Heart right ventricle (tissue), 16 donors: ENCODE data around the gene DDX1. TPM values are rescaled to one million over a fixed set of nuclear protein-coding genes. Genes with fewer than 3 reads are reported as not detected.

Experiments used
- ATAC-seq, 8 donors: fragments of 200-7000 bp; cut with Tn5 transposase; one replicate each; pipeline ENCODE4 v1.9.1; 2020; ENCODE audit warnings: mild to moderate bottlenecking in 8 of 8, moderate library complexity in 8 of 8, moderate number of reproducible peaks in 1 of 8
- DNase-seq, 2 donors: peaks; one replicate each; pipeline ENCODE4 v3.0.0-alpha.2; 2020
- H3K27ac ChIP-seq, 10 donors: fragments of 200-600 bp; sonication (generic) in 2 of 10; one replicate each; pipeline versions ENCODE4 v1.5.0 to v1.8.0; 2020 to 2022; ENCODE audit warnings: mild to moderate bottlenecking in 3 of 10
- H3K27me3 ChIP-seq, 7 donors: fragments of 200-600 bp; one replicate each; pipeline ENCODE4 v1.8.0; 2021 to 2022; ENCODE audit warnings: mild to moderate bottlenecking in 2 of 7
- H3K36me3 ChIP-seq, 9 donors: fragments of 200-600 bp; sonication (generic) in 1 of 9; one replicate each; pipeline versions ENCODE4 v1.5.0 to v1.8.0; 2020 to 2022; ENCODE audit warnings: mild to moderate bottlenecking in 2 of 9
- H3K4me1 ChIP-seq, 9 donors: fragments of 200-600 bp; sonication (generic) in 1 of 9; one replicate each; pipeline versions ENCODE4 v1.5.0 to v1.8.0; 2020 to 2022; ENCODE audit warnings: mild to moderate bottlenecking in 4 of 9
- H3K4me3 ChIP-seq, 10 donors: fragments of 200-600 bp; sonication (generic) in 2 of 10; one replicate each; pipeline versions ENCODE4 v1.5.0 to v1.8.0; 2020 to 2022; ENCODE audit warnings: mild to moderate bottlenecking in 7 of 10, moderate library complexity in 2 of 10
- H3K9me3 ChIP-seq, 11 donors: fragments of 200-600 bp in 10 of 11; sonication (generic) in 2 of 11; one replicate each; pipeline versions ENCODE4 v1.5.0 to v1.8.0; 2013 to 2022; ENCODE audit warnings: mild to moderate bottlenecking in 2 of 11, control low read depth in 1 of 11, moderate library complexity in 1 of 11
- WGBS, 2 donors: extraction: QIAGEN DNeasy Blood & Tissue Kit; methylation state at CpG; one replicate each; pipeline ENCODE4 v1.1.7; 2013; ENCODE audit warnings: inconsistent platforms in 1 of 2; 5-methylcytosine and 5-hydroxymethylcytosine counted together
- intact Hi-C, 10 donors: fragments of 100-400 bp; cut with DNase I; formaldehyde crosslinking; loops; one replicate each; pipeline versions ENCODE4 v1.11.1 to v1.14.2; 2022
- polyA plus RNA-seq, 2 donors: library from polyadenylated mRNA; stranded (reverse); fragments of 200-250 nt; gene quantifications; one replicate each; pipeline ENCODE4 v1.2.3, GENCODE V29; 2013
- total RNA-seq, 10 donors: library from RNA; stranded (reverse); fragmentation: NEBNext Ultra II Directional in 3 of 10; extraction: Animal tissue kit (Norgen Biotek cat#: 25700) in 3 of 10; gene quantifications; one replicate each; pipeline versions ENCODE4 v1.2.1 to v1.2.4, GENCODE V29; 2021 to 2023
- TF ChIP-seq, protein P1 (sequence below), 9 donors: fragments of 200-600 bp; sonication (generic) in 2 of 9; IDR thresholded peaks; one replicate each; pipeline versions ENCODE4 v1.5.0 to v1.8.0; 2021 to 2022; ENCODE audit warnings: antibody characterized with exemption in 9 of 9, mild to moderate bottlenecking in 5 of 9, moderate library complexity in 1 of 9
- donor health status: Arrhythmogenic right ventricular cardiomyopathy.
- donor health status: ischemic (EF 13 %, LVEDD 7.1; RV severe dilation, severe dysfunction).
- donor health status: healthy with polysubstance abuse.
- donor health status: DM: no; HTN: yes; CAD: no.
- donor health status: DM: no; HTN: no; CAD: no.
- donor health status: ischemic (EF 25% LVEDD 6.9; RV normal size, moderate dysfunction).
- donor health status: ischemic (EF 25% LVEDD 5.7; RV mildly dilated, moderate dysfunction).
- donor health status: healthy.
- donor health status: DM: yes; HTN: yes; CAD: no.
- donor health status: Ischemic cardiomyopathy.
- donor health status: ischemic (EF 35%, LVEDD 5.7; RV mildly dilated, moderate dysfunction).
- donor health status: nonischemic (EF 11% LVEDD 7.7; RV severe dilation, severe dysfunction).
- donor health status: DM: yes; HTN: yes; CAD: no.
- donor health status: PGD.
- donor health status: ischemic (EF 29% LVEDD 5.4; RV normal size, mild dysfunction).
- donor health status: nonischemic (EF 23%, LVEDD 6.1; RV moderate dilation, normal function).

Gene DDX1
- total and polyA plus RNA-seq, 12 donors: 80.1 to 183 (median 157) TPM

DNA sequence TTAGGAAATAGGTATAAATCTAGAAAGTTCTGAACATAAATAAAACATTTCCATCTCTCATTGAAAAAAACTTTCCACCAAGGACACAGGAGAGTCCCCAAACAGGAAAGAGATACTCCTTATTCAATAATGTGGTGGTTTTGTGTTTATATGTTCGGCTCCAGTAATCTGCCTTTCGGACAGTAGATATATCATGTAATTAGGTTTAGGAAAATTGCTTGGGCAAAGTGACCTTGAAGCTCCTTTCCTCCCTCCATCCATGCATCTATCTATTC lies 69.6 kb downstream of the DDX1 start:
- 98% methylated on average over 2 of the region's 2 CpGs for WGBS, 2 donors
- Histone ChIP-seq H3K27me3 (peaks cover 0 to 7% (median 0%) of the 10 kb centered on the region in 7 donors), H3K36me3 (no peaks in the 10 kb centered on the region), H3K27ac (no peak overlapping the region), H3K4me3 (no peak overlapping the region), H3K4me1 (no peaks in the 10 kb centered on the region), H3K9me3 (no peaks in the 10 kb centered on the region)
- intact Hi-C loops: no loop called here
- TF ChIP-seq, protein P1, sequence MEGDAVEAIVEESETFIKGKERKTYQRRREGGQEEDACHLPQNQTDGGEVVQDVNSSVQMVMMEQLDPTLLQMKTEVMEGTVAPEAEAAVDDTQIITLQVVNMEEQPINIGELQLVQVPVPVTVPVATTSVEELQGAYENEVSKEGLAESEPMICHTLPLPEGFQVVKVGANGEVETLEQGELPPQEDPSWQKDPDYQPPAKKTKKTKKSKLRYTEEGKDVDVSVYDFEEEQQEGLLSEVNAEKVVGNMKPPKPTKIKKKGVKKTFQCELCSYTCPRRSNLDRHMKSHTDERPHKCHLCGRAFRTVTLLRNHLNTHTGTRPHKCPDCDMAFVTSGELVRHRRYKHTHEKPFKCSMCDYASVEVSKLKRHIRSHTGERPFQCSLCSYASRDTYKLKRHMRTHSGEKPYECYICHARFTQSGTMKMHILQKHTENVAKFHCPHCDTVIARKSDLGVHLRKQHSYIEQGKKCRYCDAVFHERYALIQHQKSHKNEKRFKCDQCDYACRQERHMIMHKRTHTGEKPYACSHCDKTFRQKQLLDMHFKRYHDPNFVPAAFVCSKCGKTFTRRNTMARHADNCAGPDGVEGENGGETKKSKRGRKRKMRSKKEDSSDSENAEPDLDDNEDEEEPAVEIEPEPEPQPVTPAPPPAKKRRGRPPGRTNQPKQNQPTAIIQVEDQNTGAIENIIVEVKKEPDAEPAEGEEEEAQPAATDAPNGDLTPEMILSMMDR (IDR thresholded peaks at IDR 0.05): no peak
- DNase-seq (no peak), ATAC-seq (no peak)

DNA sequence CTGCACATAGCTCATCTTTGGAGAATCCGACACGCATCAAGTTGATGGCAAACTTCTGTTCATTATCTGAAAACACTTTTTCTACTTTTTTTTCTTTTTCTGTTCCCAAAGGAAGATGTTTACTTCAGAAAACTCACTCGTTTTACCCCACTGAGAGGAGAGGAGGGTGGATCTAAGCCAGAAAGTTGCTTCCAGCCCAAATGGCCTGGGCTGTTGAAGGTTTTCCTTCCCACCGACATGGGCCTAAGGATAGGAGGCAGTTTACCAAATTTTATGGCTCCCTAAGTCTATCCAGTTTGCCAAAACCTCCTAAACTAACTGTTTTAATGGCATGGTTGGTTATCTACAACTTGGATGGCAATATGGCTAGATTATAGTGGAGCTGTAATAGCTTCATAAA lies 70.4 kb downstream of the DDX1 start:
- H3K27me3 ChIP-seq: peaks cover 0 to 7% (median 0%) of the 10 kb centered on the region in 7 donors
- intact Hi-C loops: no loop called here
- DNase-seq (no peak), ATAC-seq (no peak)
- H3K4me1 ChIP-seq: no peaks in the 10 kb centered on the region
- TF ChIP-seq, protein P1 (IDR thresholded peaks at IDR 0.05): no peak
- H3K9me3 ChIP-seq: no peaks in the 10 kb centered on the region
- 70 to 76% methylated on average over 4 of the region's 4 CpGs for WGBS, 2 donors
- no peaks in the 10 kb centered on the region for H3K36me3 ChIP-seq
- no peak overlapping the region for H3K4me3 ChIP-seq
- H3K27ac ChIP-seq: no peak overlapping the region

DNA sequence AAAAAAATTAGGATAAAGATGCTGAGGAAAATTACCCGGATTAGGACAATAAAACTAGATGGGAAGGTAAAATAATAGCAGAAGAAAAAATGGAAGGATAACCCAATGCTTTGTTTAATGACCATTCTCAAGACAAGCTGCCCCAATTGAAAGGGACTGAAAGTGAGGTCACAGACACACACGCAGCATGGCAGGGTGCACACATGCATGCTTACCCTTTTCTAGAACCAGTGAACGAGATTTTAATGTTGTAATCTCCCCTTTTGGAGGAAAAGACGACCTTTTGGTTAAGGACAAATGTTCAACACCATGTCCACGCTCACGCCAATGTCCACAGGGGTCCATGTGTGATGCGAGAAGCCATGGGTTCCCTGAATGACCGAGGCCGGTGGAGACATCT lies 70.9 kb downstream of the DDX1 start:
- 95 to 97% methylated on average over 9 of the region's 9 CpGs for WGBS, 2 donors
- Histone ChIP-seq H3K27ac (no peak overlapping the region), H3K36me3 (no peaks in the 10 kb centered on the region), H3K4me3 (no peak overlapping the region), H3K9me3 (no peaks in the 10 kb centered on the region), H3K27me3 (peaks cover 0 to 7% (median 0%) of the 10 kb centered on the region in 7 donors), H3K4me1 (peaks cover 0 to 4% (median 0%) of the 10 kb centered on the region in 9 donors)
- TF ChIP-seq, protein P1 (IDR thresholded peaks at IDR 0.05): no peak
- DNase-seq (no peak), ATAC-seq (no peak)
- intact Hi-C loops: no loop called here

DNA sequence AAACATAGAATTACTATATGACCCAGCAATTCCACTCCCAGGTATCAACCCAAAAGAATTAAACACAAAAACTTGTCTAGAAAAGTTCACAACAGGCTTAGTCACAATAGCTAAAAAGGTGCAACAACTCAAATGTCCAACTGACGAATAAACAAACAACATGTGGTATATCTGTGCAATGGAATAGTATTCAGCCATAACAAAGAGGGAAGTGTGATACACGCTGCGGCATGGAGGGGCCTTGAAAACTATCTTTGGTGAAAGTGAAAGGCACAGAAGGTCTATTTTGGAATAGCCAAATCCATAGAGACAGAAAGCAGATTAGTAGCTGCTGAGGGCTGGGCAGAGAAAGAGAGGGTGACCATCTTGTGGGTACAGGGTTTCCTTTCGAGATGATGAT lies 72.1 kb downstream of the DDX1 start:
- WGBS, 2 donors: 96 to 97% methylated on average over 4 of the region's 4 CpGs
- Histone ChIP-seq H3K36me3 (no peaks in the 10 kb centered on the region), H3K4me1 (peaks cover 0 to 12% (median 0%) of the 10 kb centered on the region in 9 donors), H3K4me3 (no peak overlapping the region), H3K27ac (no peak overlapping the region), H3K27me3 (peaks cover 0 to 7% (median 0%) of the 10 kb centered on the region in 7 donors), H3K9me3 (no peaks in the 10 kb centered on the region)
- ATAC-seq: no peak
- no peak for DNase-seq
- TF ChIP-seq, protein P1 (IDR thresholded peaks at IDR 0.05): no peak
- intact Hi-C loops: no loop called here
